A549 (cell line): ENCODE data around the gene CDKN2AIPNL. TPM values are rescaled to one million over a fixed set of nuclear protein-coding genes. Genes with fewer than 3 reads are reported as not detected.
A peak's percentile ranks its signal among the peaks of the same experiment; 100 is the strongest.

Experiments used
- ATAC-seq, 2 experiments: fragments of 200-7000 bp in 1 of 2; fragments of >200 bp in 1 of 2; cut with Nextera tagmentation in 1 of 2; cut with Tn5 transposase in 1 of 2; 3 replicates each; pipeline versions ENCODE4 v1.8.0 to v1.9.1; 2018 to 2020; ENCODE audit warnings: mild to moderate bottlenecking in 1 of 2, moderate library complexity in 1 of 2
- CTCF ChIA-PET: fragments of 300-600 bp; sonication (Branson Sonifier 250); formaldehyde crosslinking; extraction: SDS; loops from one replicate; lab custom pipeline; 2021; ENCODE audit warnings: antibody characterized with exemption, inconsistent platforms; lab: Yijun Ruan, JAX
- POLR2A ChIA-PET: fragments of 350-600 bp; formaldehyde crosslinking; extraction: SDS; loops from one replicate; lab custom pipeline; 2021; ENCODE audit warnings: antibody characterized with exemption, inconsistent platforms; lab: Yijun Ruan, JAX
- DNase-seq, 2 experiments: peaks; one replicate each; pipeline versions ENCODE4 v3.0.0 to v3.0.0-alpha.2; 2011 to 2016; ENCODE audit warnings: low read depth in 1 of 2, low spot score in 1 of 2
- FAIRE-seq: peaks from 2 replicates; lab custom pipeline; 2011; peaks lifted over from hg19 to GRCh38; lab: Jason Lieb, UNC
- H3K27ac ChIP-seq, 2 experiments: fragments of >200 bp; sonication (Bioruptor Twin); formaldehyde crosslinking; 3 replicates each; pipeline ENCODE4 v1.5.1; 2016 to 2017
- H3K4me1 ChIP-seq: fragments of >200 bp; sonication (Bioruptor Twin); formaldehyde crosslinking; 3 replicates; pipeline ENCODE4 v1.6.1; 2016
- H3K4me2 ChIP-seq: fragments of >200 bp; sonication (Bioruptor Twin); formaldehyde crosslinking; 3 replicates; pipeline ENCODE4 v1.6.1; 2016
- H3K4me3 ChIP-seq: fragments of >200 bp; sonication (Bioruptor Twin); formaldehyde crosslinking; 3 replicates; pipeline ENCODE4 v1.5.1; 2016
- H3K9me3 ChIP-seq: fragments of >200 bp; sonication (Bioruptor Twin); formaldehyde crosslinking; 3 replicates; pipeline ENCODE4 v1.6.1; 2016
- CBX2 ChIP-seq: fragments of 200-600 bp; sonication (generic); IDR thresholded peaks from 2 replicates; pipeline ENCODE4 v1.6.1; 2016; ENCODE audit warnings: low read depth, mild to moderate bottlenecking, borderline replicate concordance
- CBX8 ChIP-seq: fragments of 200-600 bp; sonication (generic); IDR thresholded peaks from 2 replicates; pipeline ENCODE4 v1.6.1; 2016
- EP300 ChIP-seq, 2 experiments: fragments of >200 bp; sonication (Bioruptor Twin); formaldehyde crosslinking; IDR thresholded peaks; 2 replicates in 1 of 2; 3 replicates in 1 of 2; pipeline ENCODE4 v1.6.1; 2016 to 2017
- FOSB ChIP-seq: fragments of 250-450 bp; sonication (Bioruptor Pico); IDR thresholded peaks from 2 replicates; pipeline ENCODE4 v1.5.0; 2020; ENCODE audit warnings: mild to moderate bottlenecking, moderate library complexity
- FOSL2 ChIP-seq, 2 experiments: fragments of 450-650 bp in 1 of 2; fragments of >200 bp in 1 of 2; sonication (Bioruptor Twin) in 1 of 2; formaldehyde crosslinking; IDR thresholded peaks; 2 replicates each; pipeline versions ENCODE4 v1.5.0 to v1.6.1; 2016 to 2020; ENCODE audit warnings: mild to moderate bottlenecking in 1 of 2, moderate library complexity in 1 of 2
- GATA3 ChIP-seq: IDR thresholded peaks from 2 replicates; pipeline ENCODE4 v1.6.1; 2012; ENCODE audit warnings: borderline replicate concordance
- HOXA7 ChIP-seq: fragments of 250-450 bp; sonication (Bioruptor Pico); IDR thresholded peaks from 2 replicates; pipeline ENCODE4 v1.5.0; 2020; ENCODE audit warnings: mild to moderate bottlenecking, moderate library complexity
- HOXB5 ChIP-seq: fragments of 250-450 bp; sonication (Bioruptor Pico); IDR thresholded peaks from 2 replicates; pipeline ENCODE4 v1.5.0; 2020; ENCODE audit warnings: mild to moderate bottlenecking, moderate library complexity
- JUN ChIP-seq, 2 experiments: fragments of >200 bp; sonication (Bioruptor Twin); formaldehyde crosslinking; IDR thresholded peaks; 2 replicates in 1 of 2; 3 replicates in 1 of 2; pipeline ENCODE4 v1.6.1; 2016 to 2017
- KDM1A ChIP-seq: fragments of 200-600 bp; sonication (generic); IDR thresholded peaks from 2 replicates; pipeline ENCODE4 v1.6.1; 2016; ENCODE audit warnings: low read depth, mild to moderate bottlenecking
- KDM5A ChIP-seq: fragments of 200-600 bp; sonication (generic); IDR thresholded peaks from 2 replicates; pipeline ENCODE4 v1.6.1; 2016; ENCODE audit warnings: antibody characterized with exemption, mild to moderate bottlenecking
- MAFK ChIP-seq: fragments of 450-650 bp; IDR thresholded peaks from 2 replicates; pipeline ENCODE4 v1.6.1; 2014; ENCODE audit not compliant: partially characterized antibody
- MAZ ChIP-seq: fragments of 150-350 bp; IDR thresholded peaks from 2 replicates; pipeline ENCODE4 v1.6.1; 2014; ENCODE audit warnings: antibody characterized with exemption, low read depth, low read length, borderline replicate concordance
- MYC ChIP-seq: IDR thresholded peaks from 2 replicates; pipeline ENCODE4 v1.6.1; 2012; ENCODE audit warnings: mild to moderate bottlenecking, inconsistent platforms, low read length, improper control_type of control experiment, borderline replicate concordance
- NPAS2 ChIP-seq: fragments of 250-450 bp; sonication (Bioruptor Pico); IDR thresholded peaks from 2 replicates; pipeline ENCODE4 v1.8.0; 2022; ENCODE audit warnings: mild to moderate bottlenecking, moderate library complexity, borderline replicate concordance
- NR3C1 ChIP-seq: fragments of >200 bp; sonication (Bioruptor Twin); formaldehyde crosslinking; IDR thresholded peaks from 3 replicates; pipeline ENCODE4 v1.6.1; 2017
- RCOR1 ChIP-seq: fragments of 150-350 bp; IDR thresholded peaks from 2 replicates; pipeline ENCODE4 v1.6.1; 2014; ENCODE audit warnings: antibody characterized with exemption, low read length, low read depth
- RFX5 ChIP-seq: fragments of 450-650 bp; IDR thresholded peaks from 2 replicates; pipeline ENCODE4 v1.7.1; 2014; ENCODE audit warnings: antibody characterized with exemption, mild to moderate bottlenecking, moderate library complexity
- TP53 ChIP-seq: fragments of 250-450 bp; sonication (Bioruptor Pico); IDR thresholded peaks from 2 replicates; pipeline ENCODE4 v1.5.0; 2021; ENCODE audit warnings: mild to moderate bottlenecking, moderate library complexity
- ZFP36 ChIP-seq: fragments of 450-650 bp; IDR thresholded peaks from 2 replicates; pipeline ENCODE4 v1.6.1; 2014; ENCODE audit warnings: borderline replicate concordance; ENCODE audit not compliant: partially characterized antibody
- WGBS: methylation state at CpG from one replicate; pipeline ENCODE4 v1.1.6; 2017; ENCODE audit errors: missing lambda C conversion rate; 5-methylcytosine and 5-hydroxymethylcytosine counted together
- polyA plus RNA-seq, 4 experiments: library from polyadenylated mRNA; depleted of rRNA in 3 of 4; stranded (reverse); fragments of >200 nt; fragmentation: RNase III in 1 of 4; extraction: RNeasy Plus Mini Kit Qiagen cat#74134 plus additional on column Dnase treatment in 1 of 4; gene quantifications; 2 replicates in 3 of 4; 3 replicates in 1 of 4; pipeline ENCODE4 v1.2.3, GENCODE V29; 2011 to 2017
- TF ChIP-seq, protein P1 (sequence below): fragments of 450-650 bp; IDR thresholded peaks from 2 replicates; pipeline ENCODE4 v1.6.1; 2014; ENCODE audit warnings: antibody characterized with exemption
- TF ChIP-seq, protein P2 (sequence below): fragments of 200-600 bp; sonication (generic); IDR thresholded peaks from 2 replicates; pipeline ENCODE4 v1.6.1; 2016; ENCODE audit warnings: antibody characterized with exemption, mild to moderate bottlenecking, moderate library complexity
- TF ChIP-seq, protein P3 (sequence below): fragments of 250-450 bp; sonication (Bioruptor Pico); IDR thresholded peaks from 2 replicates; pipeline ENCODE4 v1.5.0; 2020; ENCODE audit warnings: low read depth, mild to moderate bottlenecking, moderate library complexity

Gene CDKN2AIPNL
- polyA plus RNA-seq, 2 of the 4 experiments (the other 2 are of a cell fraction), result 48.0 to 49.9 TPM

DNA sequence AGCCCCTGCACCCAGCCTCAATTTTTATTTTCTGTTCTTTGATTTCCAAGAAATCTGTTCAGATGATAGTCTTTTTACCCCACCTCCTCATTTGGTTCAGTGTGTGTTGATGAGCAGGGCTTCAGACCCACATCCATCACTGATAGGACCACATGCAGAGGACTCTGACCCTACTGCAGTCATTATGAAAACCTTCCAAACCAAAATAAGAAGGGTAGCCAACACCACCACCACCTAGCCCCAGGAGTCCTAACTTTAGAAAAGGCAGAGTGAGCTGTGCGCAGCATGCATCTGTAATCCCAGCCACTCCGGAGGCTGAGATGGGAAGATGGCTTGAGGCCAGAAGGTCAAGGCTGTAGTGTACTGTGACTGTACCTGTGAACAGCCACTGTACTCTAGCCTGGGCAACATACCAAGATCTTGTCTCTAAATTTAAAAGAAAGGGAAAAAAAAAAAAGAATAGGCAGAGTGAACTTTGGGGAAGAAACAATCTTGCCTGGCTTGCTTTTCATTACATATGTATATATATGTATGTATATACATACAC lies 13.0 kb downstream of the CDKN2AIPNL start:
- 100% methylated on average over 1 of the region's 2 CpGs for WGBS
- Histone ChIP-seq H3K4me1 (0 out of 3 replicates have a peak, but pooled peaks cover 6% of the 10 kb centered on the region), H3K27ac (no peak overlapping the region), H3K4me2 (no peak overlapping the region), H3K4me3 (no peak overlapping the region), H3K9me3 (no peaks in the 10 kb centered on the region)
- DNase-seq (no peak), FAIRE-seq (no peak), ATAC-seq (peak in 1 of 2 experiments; percentile 30; a peak in 2 of 6 replicates)
- TF ChIP-seq, protein P1, sequence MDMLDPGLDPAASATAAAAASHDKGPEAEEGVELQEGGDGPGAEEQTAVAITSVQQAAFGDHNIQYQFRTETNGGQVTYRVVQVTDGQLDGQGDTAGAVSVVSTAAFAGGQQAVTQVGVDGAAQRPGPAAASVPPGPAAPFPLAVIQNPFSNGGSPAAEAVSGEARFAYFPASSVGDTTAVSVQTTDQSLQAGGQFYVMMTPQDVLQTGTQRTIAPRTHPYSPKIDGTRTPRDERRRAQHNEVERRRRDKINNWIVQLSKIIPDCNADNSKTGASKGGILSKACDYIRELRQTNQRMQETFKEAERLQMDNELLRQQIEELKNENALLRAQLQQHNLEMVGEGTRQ, result no peak
- TF ChIP-seq MYC, result no peak
- no peak for TF ChIP-seq CBX8
- no peak for TF ChIP-seq FOSL2 (IDR thresholded peaks at IDR 0.05)
- no peak for TF ChIP-seq FOSL2 (CRISPR knock-in tag; IDR thresholded peaks at IDR 0.05)
- TF ChIP-seq FOSB (CRISPR knock-in tag), result no peak
- TF ChIP-seq HOXA7 (CRISPR knock-in tag), result no peak
- TF ChIP-seq KDM1A, result no peak
- TF ChIP-seq, protein P2, sequence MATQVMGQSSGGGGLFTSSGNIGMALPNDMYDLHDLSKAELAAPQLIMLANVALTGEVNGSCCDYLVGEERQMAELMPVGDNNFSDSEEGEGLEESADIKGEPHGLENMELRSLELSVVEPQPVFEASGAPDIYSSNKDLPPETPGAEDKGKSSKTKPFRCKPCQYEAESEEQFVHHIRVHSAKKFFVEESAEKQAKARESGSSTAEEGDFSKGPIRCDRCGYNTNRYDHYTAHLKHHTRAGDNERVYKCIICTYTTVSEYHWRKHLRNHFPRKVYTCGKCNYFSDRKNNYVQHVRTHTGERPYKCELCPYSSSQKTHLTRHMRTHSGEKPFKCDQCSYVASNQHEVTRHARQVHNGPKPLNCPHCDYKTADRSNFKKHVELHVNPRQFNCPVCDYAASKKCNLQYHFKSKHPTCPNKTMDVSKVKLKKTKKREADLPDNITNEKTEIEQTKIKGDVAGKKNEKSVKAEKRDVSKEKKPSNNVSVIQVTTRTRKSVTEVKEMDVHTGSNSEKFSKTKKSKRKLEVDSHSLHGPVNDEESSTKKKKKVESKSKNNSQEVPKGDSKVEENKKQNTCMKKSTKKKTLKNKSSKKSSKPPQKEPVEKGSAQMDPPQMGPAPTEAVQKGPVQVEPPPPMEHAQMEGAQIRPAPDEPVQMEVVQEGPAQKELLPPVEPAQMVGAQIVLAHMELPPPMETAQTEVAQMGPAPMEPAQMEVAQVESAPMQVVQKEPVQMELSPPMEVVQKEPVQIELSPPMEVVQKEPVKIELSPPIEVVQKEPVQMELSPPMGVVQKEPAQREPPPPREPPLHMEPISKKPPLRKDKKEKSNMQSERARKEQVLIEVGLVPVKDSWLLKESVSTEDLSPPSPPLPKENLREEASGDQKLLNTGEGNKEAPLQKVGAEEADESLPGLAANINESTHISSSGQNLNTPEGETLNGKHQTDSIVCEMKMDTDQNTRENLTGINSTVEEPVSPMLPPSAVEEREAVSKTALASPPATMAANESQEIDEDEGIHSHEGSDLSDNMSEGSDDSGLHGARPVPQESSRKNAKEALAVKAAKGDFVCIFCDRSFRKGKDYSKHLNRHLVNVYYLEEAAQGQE, result no peak
- TF ChIP-seq, protein P3, sequence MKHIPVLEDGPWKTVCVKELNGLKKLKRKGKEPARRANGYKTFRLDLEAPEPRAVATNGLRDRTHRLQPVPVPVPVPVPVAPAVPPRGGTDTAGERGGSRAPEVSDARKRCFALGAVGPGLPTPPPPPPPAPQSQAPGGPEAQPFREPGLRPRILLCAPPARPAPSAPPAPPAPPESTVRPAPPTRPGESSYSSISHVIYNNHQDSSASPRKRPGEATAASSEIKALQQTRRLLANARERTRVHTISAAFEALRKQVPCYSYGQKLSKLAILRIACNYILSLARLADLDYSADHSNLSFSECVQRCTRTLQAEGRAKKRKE (CRISPR knock-in tag), result no peak
- TF ChIP-seq RFX5, result no peak
- no peak for TF ChIP-seq HOXB5 (CRISPR knock-in tag)
- TF ChIP-seq RCOR1, result no peak
- no peak for TF ChIP-seq TP53
- no peak for TF ChIP-seq CBX2
- no peak for TF ChIP-seq KDM5A
- TF ChIP-seq NR3C1, result no peak
- no peak for TF ChIP-seq ZFP36
- TF ChIP-seq MAZ, result no peak
- no peak for TF ChIP-seq GATA3
- ChIA-PET CTCF (interaction anchor here (0.7 to 1.3 kb wide), 5 partner anchors 9 to 189 kb away, joined by 3 to 5 read pairs (median 3); no protein-coding TSS in a partner anchor), POLR2A (no interaction called here)

DNA sequence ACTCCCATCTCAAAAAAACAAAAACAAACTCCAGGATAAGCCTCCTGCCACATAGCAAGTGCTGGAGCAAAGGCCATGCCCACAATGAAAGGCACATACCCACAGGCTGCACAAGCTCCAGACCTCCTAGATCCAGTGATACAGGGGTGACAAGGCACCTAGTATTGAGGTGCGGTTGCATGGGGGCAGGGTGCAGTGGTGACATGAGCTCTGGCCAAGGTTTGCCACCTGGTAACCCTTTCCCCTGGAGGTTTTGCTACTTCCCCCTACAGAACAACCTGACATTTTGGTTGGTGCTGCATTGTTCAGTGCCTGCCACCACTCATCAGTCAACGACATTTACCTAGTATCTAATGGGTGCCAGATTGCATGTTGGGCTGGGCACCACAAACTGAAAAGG lies 14.5 kb downstream of the CDKN2AIPNL start:
- TF ChIP-seq KDM5A (no peak), FOSL2 (IDR thresholded peaks at IDR 0.05) (no peak), FOSL2 (CRISPR knock-in tag; IDR thresholded peaks at IDR 0.05) (no peak), MAFK (no peak), EP300 (IDR thresholded peaks at IDR 0.05) (no peak), JUN (IDR thresholded peaks at IDR 0.05) (no peak), NPAS2 (no peak)
- Histone ChIP-seq H3K4me1 (peaks cover 9% of the 10 kb centered on the region; the same call in 1 of the 3 replicates), H3K4me3 (no peak overlapping the region), H3K27ac (no peak overlapping the region), H3K9me3 (no peaks in the 10 kb centered on the region), H3K4me2 (no peak overlapping the region)
- WGBS, result 100% methylated on average over 1 of the region's 2 CpGs
- DNase-seq (no peak), ATAC-seq (peak in 1 of 2 experiments; percentile 18; a peak in 2 of 6 replicates), FAIRE-seq (no peak)
- CTCF ChIA-PET, result interaction anchor here (0.5 to 2.9 kb wide), 9 partner anchors 14 to 190 kb away, joined by 3 to 15 read pairs (median 4); partner anchors contain the start of gene CDKN2AIPNL
- POLR2A ChIA-PET, result no interaction called here
